Thoracic aorta (tissue), 2 donors: Measurements from ENCODE around the gene HDAC9. TPM values are rescaled to one million over a fixed set of nuclear protein-coding genes. Genes with fewer than 3 reads are reported as not detected.

Experiments used
- ATAC-seq: fragments of 150-250 bp; one replicate; pipeline ENCODE4 v1.8.0; 2017; ENCODE audit warnings: low read depth; ENCODE audit not compliant: insufficient number of reproducible peaks, low FRiP score
- DNase-seq: peaks from one replicate; pipeline ENCODE4 v3.0.0-alpha.2; 2020; ENCODE audit warnings: low spot score
- H3K27ac ChIP-seq, 2 donors: fragments of 200-600 bp; sonication (generic); 1 replicate in 1 of 2; 2 replicates in 1 of 2; pipeline ENCODE4 v1.5.1; 2016; ENCODE audit warnings: mild to moderate bottlenecking in 2 of 2, moderate library complexity in 2 of 2
- H3K27me3 ChIP-seq: fragments of 200-600 bp; sonication (generic); replicated peaks from 2 replicates; pipeline ENCODE4 v1.6.0; 2016; ENCODE audit warnings: mild to moderate bottlenecking; ENCODE audit not compliant: insufficient read depth
- H3K36me3 ChIP-seq: fragments of 200-600 bp; sonication (generic); one replicate; pipeline ENCODE4 v1.5.1; 2016
- H3K4me1 ChIP-seq, 2 donors: fragments of 200-600 bp; sonication (generic); 1 replicate in 1 of 2; 2 replicates in 1 of 2; pipeline versions ENCODE4 v1.5.1 to v1.6.0; 2016; ENCODE audit warnings: low read depth in 2 of 2, mild to moderate bottlenecking in 1 of 2; ENCODE audit not compliant: control insufficient read depth in 1 of 2
- H3K4me3 ChIP-seq: fragments of 200-600 bp; sonication (generic); 2 replicates; pipeline ENCODE4 v1.5.1; 2016; ENCODE audit warnings: mild to moderate bottlenecking
- H3K9me3 ChIP-seq: fragments of 200-600 bp; sonication (generic); 2 replicates; pipeline ENCODE4 v1.5.1; 2016
- total RNA-seq, 2 donors: library from RNA; depleted of rRNA; stranded (reverse); fragments of >200 nt; gene quantifications; one replicate each; pipeline versions ENCODE4 v1.1.0 to v1.2.3, GENCODE V29; 2016
- TF ChIP-seq, protein P1 (sequence below): fragments of 200-600 bp; sonication (generic); IDR thresholded peaks from one replicate; pipeline ENCODE4 v1.5.1; 2019; ENCODE audit warnings: antibody characterized with exemption

The HDAC9 gene
- total RNA-seq, 2 donors from 2014 or later = 64.1 to 81.6 TPM

DNA sequence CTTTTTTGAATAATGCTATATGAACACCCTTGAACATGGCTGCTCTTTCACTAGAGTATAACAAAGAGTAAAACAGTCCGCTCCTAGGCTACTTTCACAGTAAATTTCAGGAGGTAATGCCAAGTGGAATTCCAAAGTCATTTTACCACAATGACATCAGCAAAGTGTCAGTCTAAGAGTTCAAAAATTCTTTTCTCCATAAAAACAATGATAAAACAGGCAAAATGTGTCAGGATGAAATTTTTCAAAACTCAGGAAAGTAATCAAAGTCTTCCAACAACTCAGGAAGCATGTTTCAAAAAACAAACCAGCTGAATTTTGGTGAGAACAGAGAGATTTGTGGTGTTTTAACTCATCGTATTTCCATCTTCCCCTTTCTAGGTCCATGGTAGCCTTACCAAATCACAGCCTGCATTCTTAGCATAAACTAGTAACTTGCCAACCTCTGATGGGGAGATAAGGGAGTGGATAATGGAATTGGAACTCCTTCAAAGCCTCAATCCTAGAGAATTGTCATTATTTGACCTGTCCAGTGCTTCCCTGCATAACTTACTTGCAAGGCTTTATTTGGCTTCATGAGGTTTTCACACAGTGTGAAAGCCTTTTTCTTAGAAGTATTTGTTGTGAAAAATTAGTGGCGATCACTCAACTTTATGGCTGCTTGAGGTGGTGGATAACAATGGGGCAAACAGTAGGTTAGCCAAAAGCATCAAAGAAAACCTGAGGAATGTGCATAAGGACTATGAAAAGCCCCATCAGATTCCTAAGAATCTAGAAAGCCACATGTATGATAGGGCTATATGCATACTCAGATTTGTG, 302.7 kb downstream of the HDAC9 start:
- Histone ChIP-seq H3K4me3 (no peak overlapping the region), H3K27ac (no peak overlapping the region), H3K27me3 (no peaks in the 10 kb centered on the region), H3K4me1 (peaks cover 0 to 7% of the 10 kb centered on the region in 2 donors), H3K36me3 (no peaks in the 10 kb centered on the region), H3K9me3 (no peaks in the 10 kb centered on the region)
- no peak for DNase-seq
- no peak for ATAC-seq
- TF ChIP-seq, protein P1, sequence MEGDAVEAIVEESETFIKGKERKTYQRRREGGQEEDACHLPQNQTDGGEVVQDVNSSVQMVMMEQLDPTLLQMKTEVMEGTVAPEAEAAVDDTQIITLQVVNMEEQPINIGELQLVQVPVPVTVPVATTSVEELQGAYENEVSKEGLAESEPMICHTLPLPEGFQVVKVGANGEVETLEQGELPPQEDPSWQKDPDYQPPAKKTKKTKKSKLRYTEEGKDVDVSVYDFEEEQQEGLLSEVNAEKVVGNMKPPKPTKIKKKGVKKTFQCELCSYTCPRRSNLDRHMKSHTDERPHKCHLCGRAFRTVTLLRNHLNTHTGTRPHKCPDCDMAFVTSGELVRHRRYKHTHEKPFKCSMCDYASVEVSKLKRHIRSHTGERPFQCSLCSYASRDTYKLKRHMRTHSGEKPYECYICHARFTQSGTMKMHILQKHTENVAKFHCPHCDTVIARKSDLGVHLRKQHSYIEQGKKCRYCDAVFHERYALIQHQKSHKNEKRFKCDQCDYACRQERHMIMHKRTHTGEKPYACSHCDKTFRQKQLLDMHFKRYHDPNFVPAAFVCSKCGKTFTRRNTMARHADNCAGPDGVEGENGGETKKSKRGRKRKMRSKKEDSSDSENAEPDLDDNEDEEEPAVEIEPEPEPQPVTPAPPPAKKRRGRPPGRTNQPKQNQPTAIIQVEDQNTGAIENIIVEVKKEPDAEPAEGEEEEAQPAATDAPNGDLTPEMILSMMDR = no peak

DNA sequence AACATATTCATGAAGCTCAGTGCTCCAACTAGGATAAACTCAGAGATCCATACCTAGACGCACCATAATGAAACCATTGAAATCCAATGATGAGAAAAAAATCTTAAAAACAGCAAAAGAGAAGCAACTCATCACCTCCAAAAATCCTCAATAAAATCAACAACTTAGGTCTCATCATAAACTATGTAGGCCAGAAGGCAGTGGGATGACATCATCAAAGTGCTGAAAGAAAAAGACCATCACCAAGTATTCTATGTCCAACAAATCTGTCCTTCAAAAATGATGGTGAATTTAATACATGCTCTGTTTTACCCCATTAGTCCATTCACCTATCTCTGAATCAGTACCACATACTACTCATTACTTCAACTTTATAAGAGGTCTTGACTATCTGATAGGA, 304.4 kb downstream of the HDAC9 start:
- Histone ChIP-seq H3K4me3 (no peak overlapping the region), H3K27me3 (no peaks in the 10 kb centered on the region), H3K4me1 (peaks cover 0 to under 1% of the 10 kb centered on the region in 2 donors), H3K9me3 (no peaks in the 10 kb centered on the region), H3K36me3 (no peaks in the 10 kb centered on the region), H3K27ac (no peak overlapping the region)
- ATAC-seq (no peak), DNase-seq (no peak)
- TF ChIP-seq, protein P1 = no peak

DNA sequence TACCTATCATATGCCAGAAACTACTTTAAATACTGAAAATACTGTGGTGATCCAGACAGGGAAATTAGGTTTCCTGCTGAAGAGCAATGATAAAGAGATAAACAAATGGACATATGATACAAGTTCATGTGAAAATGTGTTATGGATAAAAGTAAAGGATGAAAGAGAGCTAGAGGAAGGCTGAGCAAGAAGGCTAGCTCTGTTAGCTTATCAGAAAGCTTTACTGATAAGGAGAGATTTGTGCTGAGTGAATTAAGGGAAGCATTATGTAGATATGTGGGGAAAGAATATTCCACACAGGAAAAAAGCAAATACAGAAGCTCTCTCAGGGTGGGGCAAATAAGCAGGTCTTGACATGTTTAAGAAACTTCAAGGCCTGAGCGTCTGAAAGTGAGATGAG, 308.4 kb downstream of the HDAC9 start:
- Histone ChIP-seq H3K27ac (no peak overlapping the region), H3K36me3 (no peaks in the 10 kb centered on the region), H3K9me3 (no peaks in the 10 kb centered on the region), H3K4me1 (no peaks in the 10 kb centered on the region), H3K27me3 (no peaks in the 10 kb centered on the region), H3K4me3 (no peak overlapping the region)
- DNase-seq (no peak), ATAC-seq (no peak)
- TF ChIP-seq, protein P1 = no peak

DNA sequence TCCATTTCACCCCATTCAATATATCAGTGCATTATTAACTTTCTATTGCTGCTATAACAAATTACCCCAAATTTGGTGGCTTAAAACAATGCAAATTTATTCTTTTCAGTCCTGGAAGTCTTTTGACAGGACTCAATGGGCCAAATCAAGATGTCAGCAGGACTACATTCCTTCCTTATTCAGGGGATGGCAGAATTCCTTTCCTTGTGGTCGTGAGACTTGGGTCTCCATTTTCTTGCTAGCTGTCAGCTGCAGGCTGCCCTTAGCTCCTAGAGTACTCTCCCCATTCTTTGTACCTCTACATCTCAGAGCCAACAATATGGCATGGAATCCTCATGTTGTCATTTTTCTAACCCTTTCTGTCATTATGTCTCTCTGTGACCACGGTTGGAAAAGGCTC, 310.6 kb downstream of the HDAC9 start:
- no peaks in the 10 kb centered on the region for H3K9me3 ChIP-seq
- H3K27me3 ChIP-seq = no peaks in the 10 kb centered on the region
- TF ChIP-seq, protein P1 = no peak
- DNase-seq (no peak), ATAC-seq (no peak)
- H3K27ac ChIP-seq = no peak overlapping the region
- no peaks in the 10 kb centered on the region for H3K36me3 ChIP-seq
- H3K4me3 ChIP-seq = no peak overlapping the region
- no peaks in the 10 kb centered on the region for H3K4me1 ChIP-seq

DNA sequence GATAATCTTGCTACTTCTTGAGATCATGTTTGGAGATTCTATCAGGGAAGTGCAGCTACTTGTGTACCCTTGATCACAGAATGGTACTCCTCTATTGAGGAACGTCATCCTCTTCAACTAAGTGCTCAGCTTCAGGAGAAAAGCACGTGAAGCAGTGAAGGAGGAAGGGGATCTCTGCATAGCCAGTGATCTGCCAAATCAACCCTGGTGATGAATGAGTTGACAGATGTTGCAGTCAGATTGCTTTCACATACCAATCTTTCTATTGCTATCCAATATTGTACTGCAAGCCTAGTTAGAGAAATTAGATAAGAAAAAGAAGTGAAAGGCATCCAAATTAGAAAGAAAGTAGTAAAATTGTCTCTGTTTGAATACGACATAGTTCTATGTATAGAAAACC, 312.5 kb downstream of the HDAC9 start:
- no peak for ATAC-seq
- TF ChIP-seq, protein P1 = no peak

More for the DNA sequence above, 312.5 kb downstream of the HDAC9 start:
- H3K4me3 ChIP-seq = no peak overlapping the region
- H3K36me3 ChIP-seq = no peaks in the 10 kb centered on the region
- H3K27me3 ChIP-seq = no peaks in the 10 kb centered on the region
- H3K27ac ChIP-seq = no peak overlapping the region
- no peak for DNase-seq
- H3K4me1 ChIP-seq = no peaks in the 10 kb centered on the region
- H3K9me3 ChIP-seq = peaks cover 8% of the 10 kb centered on the region
